Limb (tissue), 2 donors: Measurements from ENCODE around the gene ITPRIPL1.

ENCODE experiments used
- DNase-seq, 2 donors: peaks; one replicate each; pipeline ENCODE4 v3.0.0-alpha.2; 2016; ENCODE audit errors: extremely low spot score in 2 of 2

Gene ITPRIPL1

DNA sequence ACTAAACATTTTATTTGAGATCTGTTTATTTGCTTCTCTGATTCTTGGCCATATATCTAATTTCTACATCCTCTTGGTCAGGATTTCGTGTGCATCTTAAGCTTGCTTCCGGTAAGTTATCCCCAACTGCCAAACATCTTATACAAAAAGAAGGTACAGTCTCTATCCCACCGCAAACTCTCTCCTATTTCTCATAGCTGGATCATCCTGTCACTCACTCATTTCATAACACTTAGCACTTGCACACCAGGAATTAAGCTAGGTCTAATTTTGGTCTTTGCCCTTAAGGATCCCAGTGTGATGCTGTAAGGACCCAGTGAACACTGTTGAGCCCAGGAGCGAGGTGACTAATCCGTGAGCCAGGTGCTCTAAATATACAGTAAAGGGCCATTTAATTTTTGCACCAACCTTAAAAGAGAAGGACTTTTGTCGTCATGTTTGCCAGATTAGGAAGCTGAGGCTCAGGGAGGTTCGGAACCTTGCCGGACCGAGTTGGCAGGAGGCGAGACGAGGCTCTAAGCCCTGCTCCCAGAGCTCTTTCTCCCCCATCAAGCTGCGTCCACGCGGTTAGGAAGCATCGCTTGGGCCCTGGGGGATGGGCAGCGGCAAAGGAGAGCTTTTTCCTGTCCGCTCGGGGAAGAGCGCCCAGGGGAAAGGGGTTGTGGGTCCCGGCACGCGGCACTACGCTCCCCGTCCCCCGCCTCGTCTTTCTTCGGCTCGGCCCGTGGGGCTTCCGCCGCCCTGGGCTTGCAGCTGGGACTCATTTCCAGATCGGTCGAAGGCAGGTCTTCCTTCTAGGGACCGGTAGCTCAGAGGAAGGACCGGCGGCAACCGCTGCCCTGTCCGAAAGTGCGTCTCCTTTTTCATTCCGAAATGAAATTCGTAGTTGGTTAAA, 4.1 kb upstream of the ITPRIPL1 start:
- DNase-seq = peak in 1 of 2 donors; percentile 52

DNA sequence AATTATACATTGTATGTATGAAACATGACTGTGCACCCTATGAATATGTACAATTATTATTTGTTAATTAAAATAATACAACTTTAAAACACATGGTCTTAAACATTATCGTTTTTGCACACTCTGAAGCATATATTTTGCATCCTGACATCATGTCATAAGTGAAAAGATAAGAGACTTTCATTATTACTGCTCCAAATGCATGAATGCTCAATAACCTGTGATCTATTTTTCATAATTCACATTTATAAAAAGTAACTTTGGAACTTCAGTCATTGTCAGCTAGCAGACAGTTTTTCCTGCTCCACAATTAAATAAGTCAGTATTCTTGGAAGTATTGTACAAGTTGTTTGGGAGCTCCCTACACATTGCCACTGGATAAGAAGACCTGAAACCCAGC, 1.3 kb upstream of the ITPRIPL1 start:
- DNase-seq = no peak

DNA sequence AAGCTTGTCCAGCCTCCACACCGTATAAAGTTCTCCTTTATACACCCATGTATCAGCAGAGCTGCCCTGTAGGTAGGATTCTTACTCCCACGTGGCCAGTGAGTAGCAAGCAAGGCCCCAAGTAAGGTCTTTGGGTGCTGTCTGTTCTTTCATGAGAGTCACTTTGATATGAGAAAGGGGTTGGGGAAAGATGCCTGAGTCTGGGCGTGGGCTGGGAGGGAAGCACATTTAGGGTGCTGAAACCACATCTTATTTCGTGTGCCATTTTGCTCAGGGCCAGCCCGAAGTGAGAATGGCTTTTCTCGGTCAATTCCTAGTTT, 436 bp upstream of the ITPRIPL1 start:
- DNase-seq = no peak

DNA sequence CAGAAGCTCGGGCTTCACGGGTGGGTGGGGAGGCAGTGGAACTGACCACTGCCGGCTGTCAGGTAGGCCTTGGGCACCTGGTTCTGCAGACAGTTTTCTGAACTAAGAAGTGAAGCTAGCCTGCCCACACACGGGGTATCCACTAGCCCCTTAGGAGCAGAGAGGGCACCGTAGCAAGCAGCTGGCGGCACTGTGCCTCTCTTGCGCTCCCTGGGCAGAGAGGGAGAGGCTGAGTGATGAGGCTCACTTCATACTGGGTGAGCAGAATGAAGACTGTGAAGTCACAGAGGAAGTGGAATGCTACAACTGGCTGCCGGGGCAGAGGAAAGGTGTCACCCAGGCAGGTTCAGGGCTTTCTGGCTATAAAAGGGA, 753 bp downstream of the ITPRIPL1 start:
- DNase-seq = no peak

DNA sequence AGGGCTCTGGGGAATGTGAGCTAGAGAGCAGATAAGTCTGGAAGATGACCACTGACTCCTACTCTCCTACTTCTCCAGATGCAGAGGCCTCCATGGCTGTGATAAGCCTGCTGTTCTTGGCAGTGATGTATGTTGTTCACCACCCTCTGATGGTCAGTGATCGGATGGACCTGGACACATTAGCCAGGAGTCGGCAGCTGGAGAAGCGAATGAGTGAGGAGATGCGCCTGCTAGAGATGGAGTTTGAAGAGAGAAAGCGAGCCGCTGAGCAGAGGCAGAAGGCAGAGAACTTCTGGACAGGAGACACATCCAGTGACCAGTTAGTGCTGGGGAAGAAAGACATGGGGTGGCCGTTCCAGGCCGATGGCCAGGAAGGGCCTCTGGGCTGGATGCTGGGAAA, 1.4 kb downstream of the ITPRIPL1 start:
- no peak for DNase-seq

DNA sequence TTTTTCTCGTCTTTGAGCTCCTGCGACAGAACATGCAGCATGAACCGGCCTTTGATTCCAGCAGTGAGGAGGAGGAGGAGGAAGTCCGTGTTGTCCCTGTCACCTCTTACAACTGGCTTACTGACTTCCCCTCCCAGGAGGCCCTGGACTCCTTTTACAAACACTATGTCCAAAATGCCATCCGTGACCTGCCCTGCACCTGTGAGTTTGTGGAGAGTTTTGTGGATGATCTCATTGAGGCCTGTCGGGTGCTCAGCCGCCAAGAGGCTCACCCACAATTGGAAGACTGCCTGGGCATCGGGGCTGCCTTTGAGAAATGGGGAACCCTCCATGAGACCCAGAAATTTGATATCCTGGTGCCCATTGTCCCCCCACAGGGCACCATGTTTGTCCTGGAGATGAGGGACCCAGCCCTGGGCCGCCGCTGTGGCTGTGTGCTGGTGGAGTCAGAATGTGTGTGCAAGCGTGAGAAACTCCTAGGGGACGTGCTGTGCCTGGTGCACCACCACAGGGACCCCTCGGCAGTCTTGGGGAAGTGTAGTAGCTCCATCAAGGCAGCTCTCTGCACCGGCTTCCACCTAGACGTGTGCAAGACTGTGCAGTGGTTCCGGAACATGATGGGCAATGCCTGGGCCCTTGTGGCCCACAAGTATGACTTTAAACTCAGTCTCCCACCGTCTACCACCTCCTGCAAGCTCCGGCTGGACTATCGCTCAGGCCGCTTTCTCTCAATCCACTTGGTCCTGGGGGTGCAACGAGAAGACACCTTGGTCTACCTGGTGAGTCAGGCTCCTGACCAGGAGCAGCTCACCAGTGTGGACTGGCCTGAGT, 2.1 kb downstream of the ITPRIPL1 start:
- DNase-seq = no peak

DNA sequence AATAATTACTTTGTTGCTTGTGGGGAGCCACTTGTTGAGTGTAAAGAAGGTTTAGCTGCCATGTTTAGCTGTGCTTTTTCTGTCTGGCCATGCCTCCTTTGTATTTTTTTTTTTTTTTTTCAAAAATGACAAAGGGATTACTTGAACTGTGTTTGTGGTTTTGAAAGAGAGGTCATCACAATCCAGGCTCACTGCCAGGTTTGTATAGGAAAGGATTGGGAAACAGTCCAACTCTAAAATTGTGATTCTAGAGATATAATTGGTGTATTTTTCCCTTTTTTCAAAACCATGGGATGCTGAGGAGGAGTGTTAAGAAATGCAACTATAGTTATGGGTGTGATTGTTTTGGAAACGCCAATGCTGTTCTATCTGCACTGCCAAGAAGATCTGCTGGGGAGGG, 4.3 kb downstream of the ITPRIPL1 start:
- DNase-seq = no peak

DNA sequence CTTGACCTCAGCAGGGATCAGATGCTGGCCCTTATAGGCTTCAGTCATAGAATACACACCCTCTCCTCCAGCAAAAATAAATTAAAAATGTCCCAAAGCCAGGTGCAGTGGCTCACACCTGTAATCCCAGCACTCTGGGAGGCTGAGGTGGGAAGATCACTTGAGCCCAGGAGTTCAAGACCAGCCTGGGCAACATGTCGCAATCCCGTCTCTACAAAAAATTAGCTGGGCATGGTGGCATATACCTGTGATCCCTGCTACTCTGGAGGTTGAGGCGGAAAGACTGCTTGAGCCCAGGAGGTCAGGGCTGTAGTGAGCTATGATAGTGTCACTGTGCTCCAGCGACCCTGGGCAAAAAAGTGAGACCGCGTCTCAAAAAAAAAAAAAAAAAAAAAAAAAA, 4.8 kb downstream of the ITPRIPL1 start:
- no peak for DNase-seq

DNA sequence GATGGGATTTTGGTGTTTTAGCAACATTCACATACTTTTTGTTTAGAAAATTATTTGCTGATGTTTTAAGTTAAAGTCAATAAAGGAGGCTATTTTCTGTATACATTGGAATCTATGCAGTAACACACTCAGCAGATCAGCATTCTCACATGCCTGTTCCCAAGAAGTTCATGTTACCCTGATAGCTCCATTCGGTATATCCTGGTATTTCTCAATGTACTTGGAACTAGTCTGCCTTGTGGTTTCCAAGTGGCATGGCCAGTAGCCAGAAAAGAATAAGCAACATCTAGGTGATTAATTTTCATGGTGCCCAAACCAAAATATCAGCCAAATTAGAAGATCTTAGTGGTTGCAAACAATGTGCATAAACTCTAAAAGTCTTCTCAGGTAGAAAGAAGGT, 5.3 kb downstream of the ITPRIPL1 start:
- DNase-seq = no peak

DNA sequence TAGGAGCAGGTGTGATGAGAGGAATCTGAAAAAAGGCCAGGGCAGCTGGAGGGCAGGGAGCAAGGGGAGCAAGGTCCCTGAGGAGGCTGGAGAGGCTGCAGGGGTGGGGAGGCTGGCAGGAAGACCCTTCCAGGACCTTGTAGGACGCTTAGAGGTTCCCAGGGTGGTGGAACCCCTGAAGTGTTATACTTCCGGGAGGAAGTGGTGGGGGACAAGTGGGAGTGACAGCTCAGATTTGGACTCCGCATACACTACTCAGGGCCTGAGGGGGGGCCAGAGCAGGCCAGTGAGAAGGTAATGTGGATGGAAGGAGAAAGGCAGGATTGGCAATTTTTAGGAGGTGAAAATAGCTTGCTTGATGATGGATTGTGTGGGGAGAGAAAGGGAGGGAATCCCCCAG, 8.6 kb downstream of the ITPRIPL1 start:
- no peak for DNase-seq

DNA sequence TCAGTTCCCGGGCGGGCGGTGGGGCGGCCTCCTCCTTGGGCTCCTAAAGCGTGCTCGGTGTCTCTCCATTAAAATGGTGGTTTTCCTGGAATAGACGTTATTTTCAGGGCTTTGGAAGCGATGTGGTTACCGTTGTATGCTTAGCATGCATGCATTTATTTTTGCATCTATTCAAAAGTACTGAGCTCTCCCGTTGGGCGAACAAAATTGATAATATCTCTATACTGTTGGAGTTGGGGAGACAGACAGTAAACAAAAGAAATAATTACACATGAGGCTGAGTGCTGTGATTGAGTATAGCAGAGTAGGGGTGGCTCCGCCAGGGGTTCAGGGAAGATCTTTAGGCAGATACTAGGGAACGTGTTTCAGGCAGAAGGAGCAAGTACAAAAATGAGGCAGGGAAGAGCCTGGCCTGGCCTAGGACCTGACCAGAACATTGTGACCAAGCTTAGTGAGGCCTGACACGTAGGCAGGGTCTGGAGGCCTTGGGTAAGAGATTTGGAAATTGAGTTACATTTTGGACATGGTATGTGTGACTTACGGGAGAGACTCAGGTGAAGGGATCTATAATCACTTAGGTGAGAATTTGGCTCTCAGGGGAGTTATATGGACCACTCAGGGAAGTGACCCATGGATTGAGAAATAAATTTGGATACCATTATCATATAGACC, 11.1 kb downstream of the ITPRIPL1 start:
- no peak for DNase-seq

DNA sequence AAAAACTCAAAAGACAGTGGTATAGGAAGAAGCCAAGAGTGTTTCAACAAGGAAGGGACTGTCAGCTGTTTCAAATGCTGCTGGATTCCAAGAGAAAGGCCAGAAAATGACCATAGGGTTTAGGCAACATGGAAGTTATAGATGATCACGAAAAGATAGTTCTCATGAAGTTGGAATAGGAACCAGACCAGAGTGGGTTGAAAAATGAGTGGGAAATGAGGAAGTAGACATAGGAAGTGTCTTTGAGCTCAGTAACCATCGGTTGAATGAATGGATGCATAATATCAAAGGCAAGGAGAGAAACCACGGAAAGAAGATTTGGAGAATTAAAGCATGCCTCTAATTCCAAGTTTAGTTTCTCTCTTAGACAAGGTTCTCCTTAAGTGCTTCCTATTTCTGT, 11.8 kb downstream of the ITPRIPL1 start:
- DNase-seq = no peak

DNA sequence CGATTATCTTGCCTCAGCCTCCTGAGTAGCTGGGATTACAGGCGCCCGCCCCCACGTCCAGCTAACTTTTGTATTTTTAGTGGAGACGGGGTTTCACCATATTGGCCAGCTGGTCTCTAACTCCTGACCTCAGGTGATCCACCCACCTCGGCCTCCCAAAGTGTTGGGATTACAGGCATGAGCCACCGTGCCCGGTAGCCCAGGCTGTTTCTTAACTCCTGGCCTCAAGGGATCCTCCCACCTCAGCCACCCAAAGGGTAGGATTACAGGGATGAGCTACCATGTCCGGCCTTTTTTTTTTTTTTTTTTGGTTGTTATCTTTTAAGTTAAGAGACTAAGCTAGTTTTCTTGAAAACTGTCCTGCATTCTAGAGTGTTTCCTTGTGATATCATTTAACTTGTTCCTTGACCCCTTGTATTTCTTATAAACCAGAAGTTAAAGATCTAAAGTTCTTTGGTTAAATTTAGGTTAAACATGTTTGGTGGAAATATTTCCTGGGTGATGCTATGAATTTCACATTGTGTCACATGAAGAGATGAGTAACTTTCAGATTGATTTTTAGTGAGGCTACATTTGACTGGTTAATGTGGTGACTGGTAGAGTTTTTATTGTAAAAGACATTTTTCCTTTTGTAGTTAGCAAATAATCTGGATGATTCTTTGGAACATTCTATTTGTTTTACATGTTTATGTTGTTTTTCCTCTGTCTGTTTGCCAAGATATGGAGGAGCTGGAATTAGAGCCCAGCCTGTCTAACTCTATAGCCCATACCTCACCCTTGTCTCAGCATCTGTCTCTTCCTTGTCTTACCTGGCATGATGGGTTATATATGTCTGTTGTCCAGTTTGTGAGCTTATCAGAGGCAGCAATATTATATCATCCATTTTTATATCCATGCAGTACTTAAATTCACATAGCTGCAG, 15.6 kb downstream of the ITPRIPL1 start:
- no peak for DNase-seq

DNA sequence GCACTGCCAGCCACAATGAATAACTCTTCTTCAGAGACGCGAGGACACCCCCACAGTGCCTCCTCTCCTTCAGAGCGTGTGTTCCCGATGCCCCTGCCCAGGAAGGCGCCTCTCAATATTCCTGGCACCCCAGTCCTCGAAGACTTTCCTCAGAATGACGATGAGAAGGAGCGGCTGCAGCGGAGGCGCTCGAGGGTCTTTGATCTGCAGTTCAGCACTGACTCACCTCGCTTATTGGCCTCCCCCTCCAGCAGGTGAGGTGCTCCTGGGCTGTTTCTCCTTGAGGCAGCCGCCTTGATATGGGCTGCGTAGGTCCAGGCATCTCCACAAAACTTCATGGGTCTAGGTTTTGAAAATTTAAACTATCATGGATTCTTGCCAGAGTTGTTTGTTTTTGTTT, 16.5 kb downstream of the ITPRIPL1 start:
- no peak for DNase-seq

DNA sequence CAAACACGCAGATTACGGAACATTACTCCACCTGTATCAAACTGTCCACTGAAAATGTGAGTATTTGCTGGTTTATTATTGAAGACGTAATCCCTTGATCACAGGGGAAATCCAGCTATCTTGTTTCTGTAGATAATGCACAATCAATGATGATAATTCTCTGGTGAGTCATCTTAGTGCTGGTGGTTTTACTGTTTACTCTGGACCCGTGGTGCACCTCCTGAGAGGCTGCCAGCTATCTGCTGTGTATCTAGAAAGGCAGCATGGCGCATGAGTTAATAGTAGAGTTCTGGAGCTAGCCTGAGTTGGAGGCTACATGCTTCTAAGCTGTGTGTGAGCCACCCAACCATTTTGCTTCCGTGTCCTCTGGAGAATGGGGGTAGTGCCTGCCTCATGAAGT, 17.0 kb downstream of the ITPRIPL1 start:
- DNase-seq = no peak

DNA sequence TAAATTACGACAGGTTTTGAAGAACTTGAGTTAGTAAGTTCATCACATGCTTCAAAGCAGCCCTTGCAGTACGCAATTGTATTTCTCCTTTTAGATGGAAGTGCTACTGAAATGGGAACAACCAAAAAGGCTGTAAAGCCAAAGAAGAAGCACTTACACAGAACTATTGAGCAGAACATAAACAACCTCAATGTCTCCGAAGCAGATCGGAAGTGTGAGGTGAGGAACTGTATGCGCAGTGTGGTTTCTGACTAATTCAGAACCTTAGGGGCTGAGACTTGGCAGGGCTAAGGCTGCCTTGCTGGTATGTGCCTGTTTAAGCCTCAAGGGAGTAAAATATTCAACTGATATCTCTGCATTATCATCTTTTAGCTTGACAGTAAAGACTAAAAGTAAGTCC, 18.9 kb downstream of the ITPRIPL1 start:
- DNase-seq = no peak

DNA sequence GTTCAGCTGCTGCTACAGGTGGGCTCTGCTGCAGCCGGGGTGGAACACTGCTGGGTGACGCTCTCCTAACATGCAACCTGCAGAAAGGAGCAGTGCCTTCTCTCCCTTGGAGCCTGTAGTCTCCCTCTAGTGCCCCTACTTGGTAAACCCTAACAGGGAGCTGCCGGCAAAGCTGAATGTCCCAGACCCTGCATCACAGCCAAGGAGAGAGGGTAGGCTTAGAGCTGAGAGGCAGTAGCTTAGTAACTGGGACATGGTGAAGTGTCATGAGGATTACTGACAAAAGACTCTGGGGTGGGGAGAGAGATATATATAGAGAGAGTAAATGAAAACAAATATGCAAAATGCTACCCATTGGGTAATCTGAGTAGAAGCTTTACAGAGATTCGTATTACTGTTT, 20.3 kb downstream of the ITPRIPL1 start:
- no peak for DNase-seq

DNA sequence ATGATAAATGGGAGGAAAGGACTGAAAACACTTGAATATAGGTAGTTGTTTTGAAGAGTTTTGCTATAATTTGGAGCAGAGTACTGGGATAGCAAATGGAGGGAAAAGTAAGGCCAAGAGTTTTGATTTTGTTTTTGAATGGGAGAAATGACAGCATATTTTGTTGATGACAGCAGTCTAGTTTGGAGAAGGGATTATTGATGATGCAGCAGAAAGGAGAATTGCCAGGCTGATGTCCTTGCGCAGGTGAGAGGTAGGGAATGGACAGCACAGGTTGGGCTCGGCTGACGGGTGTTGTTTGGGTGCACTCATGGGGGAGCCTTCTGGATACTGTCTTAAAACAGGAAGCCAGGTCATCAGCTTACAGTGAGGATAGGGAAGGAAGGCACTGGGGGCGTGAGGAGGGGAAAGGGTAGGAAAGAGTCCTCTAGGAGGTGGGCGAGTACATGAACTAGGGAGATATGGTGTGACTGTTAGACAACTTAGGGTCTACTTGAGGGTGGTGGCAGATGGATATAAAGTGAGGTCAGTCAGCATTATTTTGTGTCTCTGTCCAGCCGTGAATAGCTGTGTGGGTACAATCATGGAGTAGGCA, 20.8 kb downstream of the ITPRIPL1 start:
- no peak for DNase-seq

DNA sequence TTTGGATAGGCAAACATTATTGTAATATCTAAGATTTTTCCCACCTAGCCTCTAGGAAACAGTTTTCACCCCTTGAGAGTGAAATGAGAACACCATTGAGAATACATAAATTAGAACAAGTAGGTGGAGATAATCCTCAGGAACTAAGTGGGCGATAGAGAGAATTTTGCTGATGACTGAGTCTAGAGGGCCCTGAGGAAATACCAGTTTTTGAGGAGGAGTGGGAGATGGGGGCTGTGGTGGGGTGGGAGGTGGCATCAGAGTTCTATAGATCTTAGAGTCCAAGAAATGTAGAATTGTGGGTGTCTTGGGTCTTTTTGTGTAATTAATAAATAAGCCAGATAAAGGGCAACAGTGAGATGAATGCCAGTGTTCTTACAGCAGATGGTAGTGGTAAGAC, 22.3 kb downstream of the ITPRIPL1 start:
- DNase-seq = no peak

DNA sequence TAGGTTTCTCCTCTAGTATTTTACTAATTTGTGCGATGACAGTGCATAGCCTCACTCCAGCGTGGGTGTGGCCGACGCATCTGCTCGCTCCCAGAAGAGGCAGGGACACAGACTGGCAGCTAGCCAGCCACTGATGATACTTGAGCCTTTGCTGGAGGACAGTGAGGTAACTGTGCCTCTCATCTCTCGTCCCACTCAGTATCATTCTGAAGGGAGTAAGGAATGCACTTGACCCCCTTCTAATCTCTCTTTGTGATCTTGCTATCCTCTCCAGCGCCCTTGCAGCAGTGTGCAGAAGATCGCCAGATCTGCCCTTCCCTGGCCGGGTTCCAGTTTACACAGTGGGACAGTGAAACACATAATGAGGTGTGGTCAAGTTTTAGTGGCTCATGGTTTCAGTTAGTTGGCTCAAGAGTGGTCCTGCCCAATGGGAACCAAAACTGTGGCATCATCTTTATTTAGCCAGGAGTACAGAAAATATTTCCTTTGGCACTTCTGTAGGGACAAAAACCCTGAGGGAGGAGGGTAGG, 28.0 kb downstream of the ITPRIPL1 start:
- DNase-seq = peak in 1 of 2 donors; percentile 44
